ENCODE results near the gene PRIM2. TPM values are rescaled to one million over a fixed set of nuclear protein-coding genes. Genes with fewer than 3 reads are reported as not detected.
A peak's percentile ranks its signal among the peaks of the same experiment; 100 is the strongest.
"Not testable (repeated sequence)": the region's sequence is repeated elsewhere in the genome, so short reads cannot be mapped to it uniquely, and the experiment has no call there.

Gene PRIM2
- total RNA-seq, 2 donors from 2014 or later: 18.5 to 28.9 TPM

DNA sequence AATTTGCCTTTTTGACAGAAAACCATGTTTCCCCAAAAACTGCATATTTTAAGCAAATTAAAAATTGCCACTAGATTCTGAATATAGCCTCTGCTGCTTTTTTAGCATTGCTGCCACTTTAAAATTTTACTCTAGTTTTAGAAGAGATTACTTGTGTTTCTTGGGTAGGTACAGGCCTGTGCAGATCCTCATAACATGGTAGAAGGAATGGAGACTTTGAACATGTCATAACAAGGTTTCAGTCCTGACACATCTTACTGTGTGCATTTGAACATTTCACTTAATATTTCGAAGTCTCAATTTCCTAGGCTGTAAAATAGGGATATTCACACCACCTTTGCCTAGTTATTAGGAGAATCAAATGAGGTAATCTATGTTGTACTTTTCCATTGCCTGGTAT is 259.6 kb downstream of the PRIM2 start:
- 64% methylated on average over 1 of the region's 1 CpG for WGBS
- H3K27ac ChIP-seq; H3K4me3 ChIP-seq; H3K27me3 ChIP-seq (replicated peaks; ENCODE audit: insufficient read depth); H3K36me3 ChIP-seq; DNase-seq (ENCODE audit: low spot score); H3K4me1 ChIP-seq (replicated peaks); H3K9me3 ChIP-seq; intact Hi-C loops (cut with DNase I): not testable (repeated sequence)

DNA sequence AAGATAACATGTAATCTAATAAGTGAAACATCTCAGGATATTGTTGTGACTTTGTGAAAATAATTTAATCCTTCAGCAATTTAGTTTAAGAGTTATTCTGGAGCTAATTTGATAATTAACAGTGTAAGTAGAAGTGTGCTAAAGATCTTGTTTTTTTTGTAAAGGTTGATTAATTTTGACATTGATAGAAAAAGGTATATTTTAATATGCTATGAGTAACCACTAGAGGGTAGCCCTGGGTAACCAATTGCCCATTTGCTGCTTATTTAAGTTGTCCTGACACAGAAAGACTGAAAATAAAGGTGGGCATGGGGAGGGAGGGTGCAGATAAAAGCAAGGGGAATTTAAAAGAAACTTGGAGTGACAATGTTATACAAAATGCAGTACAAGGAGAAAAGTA is 262.1 kb downstream of the PRIM2 start:
- H3K4me1 ChIP-seq (replicated peaks); intact Hi-C loops (cut with DNase I); H3K36me3 ChIP-seq; H3K27ac ChIP-seq; H3K9me3 ChIP-seq; H3K4me3 ChIP-seq; H3K27me3 ChIP-seq (replicated peaks; ENCODE audit: insufficient read depth); DNase-seq (ENCODE audit: low spot score): not testable (repeated sequence)
- TF ChIP-seq, protein P1, sequence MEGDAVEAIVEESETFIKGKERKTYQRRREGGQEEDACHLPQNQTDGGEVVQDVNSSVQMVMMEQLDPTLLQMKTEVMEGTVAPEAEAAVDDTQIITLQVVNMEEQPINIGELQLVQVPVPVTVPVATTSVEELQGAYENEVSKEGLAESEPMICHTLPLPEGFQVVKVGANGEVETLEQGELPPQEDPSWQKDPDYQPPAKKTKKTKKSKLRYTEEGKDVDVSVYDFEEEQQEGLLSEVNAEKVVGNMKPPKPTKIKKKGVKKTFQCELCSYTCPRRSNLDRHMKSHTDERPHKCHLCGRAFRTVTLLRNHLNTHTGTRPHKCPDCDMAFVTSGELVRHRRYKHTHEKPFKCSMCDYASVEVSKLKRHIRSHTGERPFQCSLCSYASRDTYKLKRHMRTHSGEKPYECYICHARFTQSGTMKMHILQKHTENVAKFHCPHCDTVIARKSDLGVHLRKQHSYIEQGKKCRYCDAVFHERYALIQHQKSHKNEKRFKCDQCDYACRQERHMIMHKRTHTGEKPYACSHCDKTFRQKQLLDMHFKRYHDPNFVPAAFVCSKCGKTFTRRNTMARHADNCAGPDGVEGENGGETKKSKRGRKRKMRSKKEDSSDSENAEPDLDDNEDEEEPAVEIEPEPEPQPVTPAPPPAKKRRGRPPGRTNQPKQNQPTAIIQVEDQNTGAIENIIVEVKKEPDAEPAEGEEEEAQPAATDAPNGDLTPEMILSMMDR (IDR thresholded peaks at IDR 0.05): peak in 1 of 4 experiments; percentile 23

DNA sequence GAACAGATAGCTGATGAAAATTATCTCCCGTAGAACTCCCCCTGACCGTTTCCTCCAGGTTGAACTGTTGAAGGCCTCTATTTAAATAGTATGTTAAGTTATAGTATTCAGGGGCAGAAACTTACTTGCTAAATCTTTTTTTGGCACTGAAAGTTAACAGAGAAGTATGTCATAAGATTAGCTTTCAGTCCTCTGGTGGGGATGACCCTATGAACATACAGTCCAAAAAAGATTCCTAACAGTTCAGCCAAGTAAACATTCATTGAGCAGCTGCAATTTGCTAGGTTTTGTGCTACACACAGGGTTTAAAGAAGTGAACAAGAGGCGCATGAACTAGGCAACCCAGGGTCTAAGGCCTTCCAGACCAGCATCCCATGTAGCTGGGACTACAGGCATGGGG is 264.2 kb downstream of the PRIM2 start:
- H3K27me3 ChIP-seq (replicated peaks; ENCODE audit: insufficient read depth); intact Hi-C loops (cut with DNase I); H3K4me1 ChIP-seq (replicated peaks); DNase-seq (ENCODE audit: low spot score); H3K4me3 ChIP-seq; H3K9me3 ChIP-seq; H3K36me3 ChIP-seq; H3K27ac ChIP-seq: not testable (repeated sequence)
- 90% methylated on average over 3 of the region's 3 CpGs for WGBS

DNA sequence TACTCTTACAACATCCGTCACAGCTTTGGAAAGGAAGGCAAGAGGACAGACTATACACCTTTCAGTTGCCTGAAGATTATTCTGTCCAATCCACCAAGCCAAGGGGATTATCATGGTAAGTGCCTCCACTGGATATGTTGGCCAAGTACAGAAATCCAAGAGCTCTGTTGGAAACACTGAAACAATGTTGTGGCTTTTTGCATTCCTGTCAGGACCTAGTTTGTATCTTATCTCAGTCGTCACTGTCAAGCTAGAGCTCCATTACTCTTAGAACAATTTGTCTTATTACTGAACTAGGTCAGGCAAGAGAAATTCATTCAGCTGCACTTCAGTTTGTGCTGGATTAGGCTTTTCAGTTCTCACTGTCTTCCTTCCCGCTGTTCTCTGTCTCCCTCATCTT is 283.7 kb downstream of the PRIM2 start:
- H3K9me3 ChIP-seq; DNase-seq (ENCODE audit: low spot score); H3K36me3 ChIP-seq; H3K27me3 ChIP-seq (replicated peaks; ENCODE audit: insufficient read depth); H3K27ac ChIP-seq; H3K4me3 ChIP-seq; intact Hi-C loops (cut with DNase I); H3K4me1 ChIP-seq (replicated peaks): not testable (repeated sequence)
- 79% methylated on average over 3 of the region's 3 CpGs for WGBS

DNA sequence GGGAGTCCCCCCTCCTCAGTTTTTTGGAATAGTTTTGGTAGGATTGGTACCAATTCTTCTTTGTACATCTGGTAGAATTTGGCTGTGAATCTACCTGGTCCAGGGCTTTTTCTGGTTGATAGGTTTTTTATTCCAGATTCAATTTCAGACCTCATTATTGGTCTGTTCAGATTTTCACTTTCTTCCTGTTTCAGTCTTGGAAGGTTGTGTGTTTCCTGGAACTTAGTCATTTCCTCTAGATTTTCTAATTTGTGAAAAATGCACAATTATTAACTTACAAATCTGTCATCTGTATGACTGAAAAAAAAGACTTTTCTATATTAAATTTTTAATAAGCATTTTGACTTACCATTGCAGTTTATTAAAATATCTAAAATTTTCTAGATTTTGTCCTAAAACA is 287.9 kb downstream of the PRIM2 start:
- H3K36me3 ChIP-seq; H3K4me1 ChIP-seq (replicated peaks); H3K9me3 ChIP-seq; H3K27me3 ChIP-seq (replicated peaks; ENCODE audit: insufficient read depth); H3K27ac ChIP-seq; H3K4me3 ChIP-seq; intact Hi-C loops (cut with DNase I); DNase-seq (ENCODE audit: low spot score): not testable (repeated sequence)

DNA sequence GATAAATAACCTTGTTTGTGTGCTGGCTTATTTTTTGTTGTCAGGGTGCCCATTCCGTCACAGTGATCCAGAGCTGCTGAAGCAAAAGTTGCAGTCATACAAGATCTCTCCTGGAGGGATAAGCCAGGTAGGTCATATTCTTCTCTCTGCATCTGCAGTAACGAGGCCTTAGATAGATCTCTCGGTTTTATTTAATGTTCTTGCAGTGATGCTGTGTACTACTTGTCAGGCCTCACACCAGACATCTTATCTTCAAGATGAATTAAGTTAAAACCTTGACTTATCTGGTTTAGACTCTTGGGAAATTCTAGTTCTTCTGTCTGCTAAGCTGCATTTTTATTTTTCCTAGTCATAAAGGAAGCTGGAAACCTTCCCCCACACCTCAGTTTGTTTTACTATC is 288.9 kb downstream of the PRIM2 start:
- H3K36me3 ChIP-seq; H3K27me3 ChIP-seq (replicated peaks; ENCODE audit: insufficient read depth); H3K4me1 ChIP-seq (replicated peaks); intact Hi-C loops (cut with DNase I); DNase-seq (ENCODE audit: low spot score); H3K9me3 ChIP-seq; H3K27ac ChIP-seq; H3K4me3 ChIP-seq: not testable (repeated sequence)
- 91% methylated on average over 3 of the region's 3 CpGs for WGBS

DNA sequence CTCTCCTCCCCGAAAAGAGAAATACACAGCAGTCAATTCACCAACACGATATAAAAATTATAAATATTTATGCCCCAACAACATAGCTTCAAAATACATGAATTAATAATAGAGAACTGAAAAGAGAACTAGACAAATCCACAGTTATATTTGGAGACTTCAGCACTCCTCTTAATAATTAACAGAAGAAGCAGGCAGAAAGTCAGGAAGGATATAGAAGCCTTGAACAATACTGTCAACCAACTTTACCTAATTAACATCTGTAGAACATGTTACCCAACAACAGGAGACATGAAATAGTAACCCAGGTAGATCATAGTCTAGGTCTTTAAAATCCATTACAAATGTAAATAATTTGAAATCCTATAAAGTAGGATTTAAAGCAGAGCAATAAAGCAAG is 293.2 kb downstream of the PRIM2 start:
- H3K9me3 ChIP-seq; H3K27me3 ChIP-seq (replicated peaks; ENCODE audit: insufficient read depth); H3K4me1 ChIP-seq (replicated peaks); H3K27ac ChIP-seq; H3K36me3 ChIP-seq; intact Hi-C loops (cut with DNase I); H3K4me3 ChIP-seq; DNase-seq (ENCODE audit: low spot score): not testable (repeated sequence)
- 92% methylated on average over 2 of the region's 2 CpGs for WGBS

DNA sequence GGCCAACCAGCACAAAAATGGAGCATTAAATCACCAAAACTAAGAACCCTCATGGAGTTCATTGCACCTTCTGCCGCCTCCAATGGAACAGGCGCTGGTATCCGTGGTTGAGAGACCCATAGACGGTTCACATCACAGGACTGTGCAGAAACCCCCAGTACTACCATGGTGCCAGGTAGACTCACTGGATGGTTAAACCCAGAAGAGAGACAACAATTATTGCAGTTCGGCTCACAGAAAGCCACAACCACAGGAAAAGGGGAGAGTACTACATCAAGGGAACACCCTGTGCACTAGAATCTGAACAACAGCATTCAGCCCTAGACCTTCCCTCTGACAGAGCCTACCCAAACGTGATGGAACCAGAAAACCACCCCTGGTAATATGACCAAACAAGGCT is 301.5 kb downstream of the PRIM2 start:
- 95% methylated on average over 6 of the region's 6 CpGs for WGBS
- H3K36me3 ChIP-seq; H3K4me3 ChIP-seq; DNase-seq (ENCODE audit: low spot score); H3K9me3 ChIP-seq; H3K4me1 ChIP-seq (replicated peaks); H3K27ac ChIP-seq; H3K27me3 ChIP-seq (replicated peaks; ENCODE audit: insufficient read depth); intact Hi-C loops (cut with DNase I): not testable (repeated sequence)

DNA sequence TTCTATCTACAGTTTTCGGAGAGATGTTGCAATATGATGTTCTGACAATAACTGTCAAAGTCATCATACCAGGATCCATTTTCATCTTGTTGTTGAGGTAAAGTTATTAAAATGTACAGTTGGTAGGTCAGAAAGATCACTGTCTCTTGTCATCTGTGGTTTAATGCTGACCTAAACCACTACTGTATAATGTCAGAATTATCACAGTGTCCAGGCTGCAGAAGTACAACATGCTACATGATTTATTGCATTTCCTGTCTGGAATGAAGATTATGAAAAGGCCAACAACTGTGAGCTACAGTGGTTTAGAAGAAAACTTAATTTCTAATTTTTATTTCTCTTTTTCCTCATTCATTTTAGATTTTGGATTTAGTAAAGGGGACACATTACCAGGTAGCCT is 314.3 kb downstream of the PRIM2 start:
- intact Hi-C loops (cut with DNase I); H3K36me3 ChIP-seq; H3K4me1 ChIP-seq (replicated peaks); H3K9me3 ChIP-seq; H3K27me3 ChIP-seq (replicated peaks; ENCODE audit: insufficient read depth); H3K27ac ChIP-seq; H3K4me3 ChIP-seq; DNase-seq (ENCODE audit: low spot score): not testable (repeated sequence)
- WGBS: 92% methylated on average over 1 of the region's 1 CpG

DNA sequence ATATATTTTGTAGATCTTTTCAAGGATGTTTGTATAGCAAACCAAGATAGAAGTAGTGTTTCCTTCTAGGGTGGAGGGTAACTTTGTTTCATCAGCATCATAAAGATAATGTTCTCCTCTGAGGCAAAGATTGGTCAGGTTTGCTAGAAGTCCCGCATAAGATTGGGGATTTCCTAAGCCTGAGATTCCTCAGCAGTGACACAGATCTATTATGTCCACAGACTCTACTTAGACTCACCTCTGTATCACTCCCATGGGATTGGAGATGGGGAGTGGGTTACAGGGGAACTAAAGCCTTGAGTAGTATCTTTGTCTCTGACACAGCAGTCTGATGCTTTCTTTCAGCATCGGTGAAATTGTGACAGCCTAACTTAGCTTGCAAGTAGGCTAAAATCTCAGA is 341.1 kb downstream of the PRIM2 start:
- H3K36me3 ChIP-seq; H3K27me3 ChIP-seq (replicated peaks; ENCODE audit: insufficient read depth); intact Hi-C loops (cut with DNase I); H3K4me1 ChIP-seq (replicated peaks); H3K9me3 ChIP-seq; DNase-seq (ENCODE audit: low spot score); H3K27ac ChIP-seq; H3K4me3 ChIP-seq: not testable (repeated sequence)
- 88% methylated on average over 2 of the region's 2 CpGs for WGBS

DNA sequence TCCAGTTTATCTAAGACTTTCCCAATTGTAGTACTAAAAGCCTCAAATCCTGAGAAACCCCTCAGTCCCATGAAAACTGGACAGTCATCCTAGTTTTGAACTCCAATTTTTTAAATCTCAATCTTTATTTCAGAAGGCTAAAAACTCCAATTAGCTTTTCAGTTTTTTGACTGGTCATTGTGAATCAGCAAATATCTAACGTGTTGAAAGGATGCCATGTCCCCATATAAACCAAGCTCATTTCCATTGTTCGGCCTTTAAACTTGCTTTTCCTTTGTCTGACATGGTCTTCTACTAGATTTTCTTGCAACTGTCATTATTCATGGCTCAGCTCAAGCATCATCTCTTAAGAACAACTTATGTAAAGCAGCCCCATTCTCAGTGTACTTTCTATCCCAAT is 342.4 kb downstream of the PRIM2 start:
- H3K27me3 ChIP-seq (replicated peaks; ENCODE audit: insufficient read depth); H3K9me3 ChIP-seq; intact Hi-C loops (cut with DNase I); H3K4me3 ChIP-seq; DNase-seq (ENCODE audit: low spot score); H3K4me1 ChIP-seq (replicated peaks); H3K27ac ChIP-seq; H3K36me3 ChIP-seq: not testable (repeated sequence)
- WGBS: 70% methylated on average over 2 of the region's 2 CpGs

DNA sequence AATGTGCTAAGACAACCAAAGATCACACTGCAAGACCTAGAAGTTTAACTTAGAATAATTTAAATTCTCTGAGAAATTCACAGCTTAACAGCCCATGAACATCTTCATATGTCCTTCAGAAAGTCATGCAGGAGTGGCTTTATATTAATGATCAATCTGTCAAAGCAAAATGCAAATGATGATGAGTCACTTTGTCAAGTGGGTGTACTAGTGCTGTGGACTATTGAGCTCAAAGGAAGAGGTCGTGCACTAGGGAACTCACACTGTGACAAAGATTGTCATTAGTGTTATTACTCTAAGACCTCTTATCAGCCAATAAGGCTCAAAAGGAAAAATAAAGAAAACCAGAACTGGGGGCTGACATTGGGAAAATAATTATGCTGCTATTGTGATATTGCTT is 343.5 kb downstream of the PRIM2 start:
- intact Hi-C loops (cut with DNase I); H3K9me3 ChIP-seq; H3K27me3 ChIP-seq (replicated peaks; ENCODE audit: insufficient read depth); H3K27ac ChIP-seq; H3K4me3 ChIP-seq; H3K36me3 ChIP-seq; H3K4me1 ChIP-seq (replicated peaks); DNase-seq (ENCODE audit: low spot score): not testable (repeated sequence)
- WGBS: 85% methylated on average over 1 of the region's 1 CpG

DNA sequence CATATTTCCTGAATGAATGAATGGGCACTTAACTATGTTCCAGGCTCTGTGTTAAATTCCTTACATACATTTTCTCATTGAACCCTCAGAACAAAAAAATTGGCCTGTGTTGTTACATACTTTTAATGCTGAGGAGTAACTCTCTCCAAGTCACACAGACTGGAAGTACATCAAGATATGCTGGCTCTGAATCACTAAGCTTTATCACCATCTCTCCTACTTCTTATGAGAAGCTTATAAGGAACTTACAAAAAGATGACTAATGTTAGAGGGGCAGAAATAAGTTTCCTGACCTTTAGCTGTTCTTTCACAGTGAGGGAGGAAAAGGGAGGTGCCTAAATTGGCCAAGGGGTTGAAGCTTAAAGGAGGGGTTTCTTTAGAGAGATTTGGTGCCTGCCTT is 350.7 kb downstream of the PRIM2 start:
- H3K27me3 ChIP-seq (replicated peaks; ENCODE audit: insufficient read depth); H3K4me1 ChIP-seq (replicated peaks); H3K27ac ChIP-seq; DNase-seq (ENCODE audit: low spot score); H3K4me3 ChIP-seq; H3K36me3 ChIP-seq; intact Hi-C loops (cut with DNase I); H3K9me3 ChIP-seq: not testable (repeated sequence)

Measured in prostate gland (tissue), 2 donors.